Effector memory CD8-positive, alpha-beta T cell (primary cell): ENCODE data around the gene JAZF1.

Experiments
- ATAC-seq: fragments of 150-1000 bp; cut with Tn5 transposase; replicated peaks from 2 replicates; pipeline ENCODE4 v1.10.0; 2021; ENCODE audit warnings: mild to moderate bottlenecking, moderate library complexity
- DNase-seq, 3 experiments: peaks; one replicate each; pipeline ENCODE4 v3.0.0; 2021
- H3K27ac Mint-ChIP-seq, 2 donors: one replicate each; pipeline ENCODE4 v1.8.0; 2022; ENCODE audit warnings: mild to moderate bottlenecking in 2 of 2, mixed read lengths in 2 of 2, moderate library complexity in 2 of 2
- H3K27me3 Mint-ChIP-seq, 2 donors: one replicate each; pipeline ENCODE4 v1.8.0; 2022; ENCODE audit warnings: mixed read lengths in 2 of 2
- H3K36me3 Mint-ChIP-seq: one replicate; pipeline ENCODE4 v1.8.0; 2022; ENCODE audit warnings: mild to moderate bottlenecking, moderate library complexity, mixed read lengths; ENCODE audit not compliant: insufficient read depth
- H3K4me1 Mint-ChIP-seq, 2 donors: one replicate each; pipeline ENCODE4 v1.8.0; 2022; ENCODE audit warnings: low read depth in 2 of 2, mixed read lengths in 2 of 2
- H3K4me3 Mint-ChIP-seq, 2 donors: one replicate each; pipeline ENCODE4 v1.8.0; 2022; ENCODE audit warnings: mild to moderate bottlenecking in 2 of 2, mixed read lengths in 2 of 2, moderate library complexity in 2 of 2
- H3K9me3 Mint-ChIP-seq, 2 donors: one replicate each; pipeline ENCODE4 v1.8.0; 2022; ENCODE audit warnings: mixed read lengths in 2 of 2

Gene JAZF1

GRCh38 chr7:27812706-27813105 lies 367.9 kb downstream of the JAZF1 start:
- Mint-ChIP-seq H3K36me3 (peaks cover 51% of the 10 kb centered on the region), H3K27ac (no peak overlapping the region), H3K4me1 (peaks cover 5 to 25% of the 10 kb centered on the region in 2 donors), H3K27me3 (no peaks in the 10 kb centered on the region), H3K9me3 (no peaks in the 10 kb centered on the region), H3K4me3 (no peak overlapping the region)
- no peak for DNase-seq
- no peak for ATAC-seq

GRCh38 chr7:27810186-27810585 lies 370.4 kb downstream of the JAZF1 start:
- no peak for DNase-seq
- Mint-ChIP-seq H3K27ac (peak overlapping the region; percentile 50 to 52), H3K36me3 (peaks cover 28% of the 10 kb centered on the region), H3K4me1 (peaks cover 5 to 35% of the 10 kb centered on the region in 2 donors), H3K27me3 (no peaks in the 10 kb centered on the region), H3K9me3 (no peaks in the 10 kb centered on the region), H3K4me3 (no peak overlapping the region)
- no peak for ATAC-seq

GRCh38 chr7:27808626-27809025 lies 372.0 kb downstream of the JAZF1 start:
- DNase-seq = no peak
- H3K4me3 Mint-ChIP-seq = no peak overlapping the region
- H3K9me3 Mint-ChIP-seq = no peaks in the 10 kb centered on the region
- ATAC-seq = no peak
- peaks cover 4 to 35% of the 10 kb centered on the region in 2 donors for H3K4me1 Mint-ChIP-seq
- no peaks in the 10 kb centered on the region for H3K27me3 Mint-ChIP-seq
- peak overlapping the region; percentile 4 to 59 for H3K27ac Mint-ChIP-seq
- H3K36me3 Mint-ChIP-seq = peaks cover 28% of the 10 kb centered on the region

DNA sequence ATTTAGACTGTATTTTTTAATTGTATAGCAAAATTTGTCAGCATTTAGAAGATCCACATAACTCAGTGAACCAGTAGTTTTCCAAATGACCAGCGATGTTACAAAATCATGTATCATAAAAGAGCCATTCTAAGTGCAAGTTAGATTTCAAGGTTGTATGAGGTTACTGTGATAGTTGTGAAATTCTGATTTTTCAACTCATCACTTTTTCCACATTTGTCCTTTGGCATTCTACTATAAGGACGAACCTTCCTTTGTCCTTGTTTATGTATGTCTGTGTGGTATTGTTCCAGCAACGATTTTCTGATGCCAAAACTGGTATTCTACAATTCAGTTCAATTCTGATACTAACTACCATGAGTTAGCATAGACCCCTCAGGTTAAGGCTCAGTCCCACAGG lies 376.5 kb downstream of the JAZF1 start:
- Mint-ChIP-seq H3K27me3 (no peaks in the 10 kb centered on the region), H3K9me3 (no peaks in the 10 kb centered on the region), H3K36me3 (peaks cover 29% of the 10 kb centered on the region)

DNA sequence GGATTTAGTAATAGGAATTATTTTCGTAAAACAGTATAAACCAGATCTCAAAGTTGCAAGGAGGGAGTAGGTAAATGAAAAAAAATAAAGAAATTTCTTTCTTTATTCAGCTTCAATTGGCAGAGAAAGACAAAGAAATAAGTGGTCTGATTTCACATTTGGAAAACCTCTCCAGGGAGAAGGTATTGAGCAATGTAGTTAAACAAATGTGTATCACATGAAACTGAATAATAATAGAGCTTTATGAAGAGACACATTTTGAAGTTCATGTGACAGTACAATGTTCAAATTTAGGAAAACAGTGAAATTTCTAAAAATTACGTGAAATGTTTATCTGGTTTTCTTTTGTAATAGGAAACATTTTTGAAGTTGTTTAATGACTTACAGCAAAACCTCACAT lies 377.6 kb downstream of the JAZF1 start:
- peaks cover 0 to 30% of the 10 kb centered on the region in 2 donors for H3K4me1 Mint-ChIP-seq
- H3K36me3 Mint-ChIP-seq = peaks cover 36% of the 10 kb centered on the region
- no peaks in the 10 kb centered on the region for H3K27me3 Mint-ChIP-seq
- no peaks in the 10 kb centered on the region for H3K9me3 Mint-ChIP-seq
- no peak overlapping the region for H3K27ac Mint-ChIP-seq
- H3K4me3 Mint-ChIP-seq = no peak overlapping the region
- ATAC-seq (no peak), DNase-seq (no peak)

More for the DNA sequence above, 376.5 kb downstream of the JAZF1 start:
- H3K27ac Mint-ChIP-seq = no peak overlapping the region
- ATAC-seq (no peak), DNase-seq (no peak)
- H3K4me1 Mint-ChIP-seq = peaks cover 0 to 31% of the 10 kb centered on the region in 2 donors
- H3K4me3 Mint-ChIP-seq = no peak overlapping the region

DNA sequence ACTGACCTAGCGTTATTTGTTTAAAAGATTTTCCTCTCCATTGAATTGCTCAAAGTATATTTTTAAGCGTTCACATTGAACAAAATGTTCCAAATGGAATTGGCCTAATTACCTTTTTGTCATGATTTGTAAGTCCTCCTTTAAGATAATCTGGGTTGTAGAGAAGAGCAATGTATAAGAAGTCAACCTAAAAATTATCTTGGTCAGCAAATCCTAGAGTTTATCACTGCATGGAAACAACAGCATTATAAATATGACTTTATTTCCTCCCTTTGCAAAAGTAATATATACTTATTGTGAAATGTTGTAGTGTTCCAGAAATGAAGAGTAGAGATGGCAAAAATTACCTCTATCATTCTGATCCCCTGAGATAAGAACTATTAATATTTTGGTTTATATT lies 381.4 kb downstream of the JAZF1 start:
- H3K4me3 Mint-ChIP-seq = no peak overlapping the region

GRCh38 chr7:27795977-27796376 lies 384.6 kb downstream of the JAZF1 start:
- H3K4me3 Mint-ChIP-seq = no peak overlapping the region
- H3K27me3 Mint-ChIP-seq = no peaks in the 10 kb centered on the region
- ATAC-seq = no peak
- no peaks in the 10 kb centered on the region for H3K9me3 Mint-ChIP-seq
- H3K36me3 Mint-ChIP-seq = peaks cover 88% of the 10 kb centered on the region
- DNase-seq = no peak
- H3K4me1 Mint-ChIP-seq = peaks cover 0 to 15% of the 10 kb centered on the region in 2 donors
- no peak overlapping the region for H3K27ac Mint-ChIP-seq

More for the DNA sequence above, 381.4 kb downstream of the JAZF1 start:
- Mint-ChIP-seq H3K27me3 (no peaks in the 10 kb centered on the region), H3K27ac (peak overlapping the region in 1 of 2 donors; percentile 35), H3K9me3 (no peaks in the 10 kb centered on the region), H3K4me1 (peaks cover 0 to 20% of the 10 kb centered on the region in 2 donors), H3K36me3 (peaks cover 62% of the 10 kb centered on the region)
- no peak for DNase-seq
- no peak for ATAC-seq

- no peak for ATAC-seq
- H3K27ac Mint-ChIP-seq = no peak overlapping the region
- no peaks in the 10 kb centered on the region for H3K27me3 Mint-ChIP-seq
- no peak for DNase-seq
- no peak overlapping the region for H3K4me3 Mint-ChIP-seq
- peaks cover 0 to 11% of the 10 kb centered on the region in 2 donors for H3K4me1 Mint-ChIP-seq
- peaks cover 90% of the 10 kb centered on the region for H3K36me3 Mint-ChIP-seq
- H3K9me3 Mint-ChIP-seq = no peaks in the 10 kb centered on the region
These were observed 386.8 kb downstream of the JAZF1 start for GRCh38 chr7:27793780-27794179.

DNA sequence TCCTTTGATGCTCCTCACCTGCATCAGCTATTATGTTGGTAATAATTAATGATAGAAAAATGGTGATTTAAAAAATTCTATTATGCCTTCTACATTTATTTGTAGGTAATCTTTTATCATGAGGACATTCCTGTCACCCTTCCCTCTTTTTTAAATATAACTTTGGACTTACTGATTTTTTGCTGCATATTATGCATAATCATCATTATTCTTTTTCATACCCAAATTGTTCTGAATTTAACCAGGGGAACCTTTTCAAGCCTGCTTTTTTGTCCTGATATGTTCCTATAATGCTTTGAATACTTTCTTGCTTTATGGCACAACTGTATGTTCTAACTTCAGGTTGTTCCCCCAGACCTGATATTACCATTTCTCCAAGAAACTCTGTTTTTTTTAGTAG lies 392.2 kb downstream of the JAZF1 start:
- DNase-seq (no peak), ATAC-seq (no peak)
- Mint-ChIP-seq H3K4me1 (peaks cover 2 to 9% of the 10 kb centered on the region in 2 donors), H3K4me3 (no peak overlapping the region), H3K27me3 (no peaks in the 10 kb centered on the region), H3K36me3 (peaks cover 81% of the 10 kb centered on the region), H3K27ac (no peak overlapping the region), H3K9me3 (no peaks in the 10 kb centered on the region)

GRCh38 chr7:27784399-27785053 lies 396.1 kb downstream of the JAZF1 start:
- Mint-ChIP-seq H3K36me3 (peaks cover 52% of the 10 kb centered on the region), H3K27ac (peak overlapping the region; percentile 2 to 86), H3K9me3 (no peaks in the 10 kb centered on the region), H3K27me3 (no peaks in the 10 kb centered on the region), H3K4me3 (no peak overlapping the region), H3K4me1 (peaks cover 4 to 23% of the 10 kb centered on the region in 2 donors)
- DNase-seq = peak; percentile 14 to 41 (median 27)
- ATAC-seq = peak; percentile 74

- Mint-ChIP-seq H3K27ac (no peak overlapping the region), H3K4me3 (no peak overlapping the region), H3K27me3 (no peaks in the 10 kb centered on the region), H3K36me3 (peaks cover 47% of the 10 kb centered on the region), H3K9me3 (no peaks in the 10 kb centered on the region), H3K4me1 (peaks cover 7 to 23% of the 10 kb centered on the region in 2 donors)
- ATAC-seq (no peak), DNase-seq (no peak)
These were observed 397.7 kb downstream of the JAZF1 start for GRCh38 chr7:27782849-27783248.

- H3K4me3 Mint-ChIP-seq = no peak overlapping the region
- H3K4me1 Mint-ChIP-seq = peaks cover 11 to 34% of the 10 kb centered on the region in 2 donors
- H3K36me3 Mint-ChIP-seq = peaks cover 36% of the 10 kb centered on the region
- no peaks in the 10 kb centered on the region for H3K9me3 Mint-ChIP-seq
- no peak for DNase-seq
- ATAC-seq = no peak
- no peaks in the 10 kb centered on the region for H3K27me3 Mint-ChIP-seq
- H3K27ac Mint-ChIP-seq = no peak overlapping the region
These were observed 399.4 kb downstream of the JAZF1 start for GRCh38 chr7:27781188-27781587.
